Neural crest cell (in vitro differentiated cells): ENCODE data around the gene NFATC1. TPM values are rescaled to one million over a fixed set of nuclear protein-coding genes. Genes with fewer than 3 reads are reported as not detected.

Experiments
- DNase-seq: peaks from one replicate; pipeline ENCODE4 v3.0.0; 2021; ENCODE audit warnings: low read depth, mixed read lengths, low spot score
- H3K27ac Mint-ChIP-seq: one replicate; pipeline ENCODE4 v1.8.0; 2021; ENCODE audit warnings: mild to moderate bottlenecking, mixed read lengths; ENCODE audit not compliant: unreplicated experiment
- H3K27me3 Mint-ChIP-seq: 2 replicates; pipeline ENCODE4 v1.8.0; 2021; ENCODE audit warnings: low read depth, mild to moderate bottlenecking, mixed read lengths
- H3K36me3 Mint-ChIP-seq: 2 replicates; pipeline ENCODE4 v1.8.0; 2021; ENCODE audit warnings: low read depth, mild to moderate bottlenecking, mixed read lengths
- H3K4me1 Mint-ChIP-seq: 2 replicates; pipeline ENCODE4 v1.8.0; 2021; ENCODE audit warnings: mixed read lengths
- H3K4me3 Mint-ChIP-seq: one replicate; pipeline ENCODE4 v1.8.0; 2021; ENCODE audit warnings: mild to moderate bottlenecking, mixed read lengths
- H3K9me3 Mint-ChIP-seq: 2 replicates; pipeline ENCODE4 v1.8.0; 2021; ENCODE audit warnings: mixed read lengths
- total RNA-seq: library from RNA; stranded (reverse); gene quantifications from 2 replicates; pipeline ENCODE4 v1.2.1, GENCODE V29; 2021
- TF ChIP-seq, protein P1 (sequence below): fragments of 200-600 bp; sonication (generic); conservative IDR thresholded peaks from 2 replicates; pipeline ENCODE4 v1.5.0; 2021; ENCODE audit warnings: antibody characterized with exemption, mild to moderate bottlenecking

Gene NFATC1
- total RNA-seq, 1 donor from 2014 or later = 2.4 TPM

DNA sequence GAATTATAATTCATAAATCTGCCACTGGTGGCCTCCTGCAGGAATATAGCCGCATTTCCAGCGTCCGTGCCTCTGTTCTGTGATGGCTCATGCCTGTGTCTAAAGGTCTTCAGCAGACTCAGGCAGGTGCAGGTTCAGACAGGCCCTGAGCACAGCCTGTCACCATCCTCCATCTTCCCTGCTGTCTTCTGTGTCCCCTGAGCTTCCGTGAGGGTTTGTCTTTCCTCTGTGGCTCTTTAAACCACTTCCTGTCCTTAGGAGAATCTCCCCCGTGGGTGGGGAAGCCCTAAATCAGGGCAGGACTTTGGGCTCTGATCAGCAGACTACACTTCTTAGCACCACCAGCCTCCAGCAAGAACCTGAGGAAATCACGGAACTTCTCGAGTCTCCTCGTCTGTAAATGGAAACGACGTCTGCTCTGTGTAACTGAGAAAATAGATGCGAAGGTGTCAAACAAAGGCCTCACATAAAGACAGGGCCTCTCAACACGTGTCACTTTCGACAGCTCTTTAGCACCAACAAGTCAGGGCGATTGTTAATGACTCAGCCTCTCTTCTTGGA lies 24.1 kb upstream of the NFATC1 start:
- H3K27ac Mint-ChIP-seq = no peak overlapping the region
- TF ChIP-seq, protein P1, sequence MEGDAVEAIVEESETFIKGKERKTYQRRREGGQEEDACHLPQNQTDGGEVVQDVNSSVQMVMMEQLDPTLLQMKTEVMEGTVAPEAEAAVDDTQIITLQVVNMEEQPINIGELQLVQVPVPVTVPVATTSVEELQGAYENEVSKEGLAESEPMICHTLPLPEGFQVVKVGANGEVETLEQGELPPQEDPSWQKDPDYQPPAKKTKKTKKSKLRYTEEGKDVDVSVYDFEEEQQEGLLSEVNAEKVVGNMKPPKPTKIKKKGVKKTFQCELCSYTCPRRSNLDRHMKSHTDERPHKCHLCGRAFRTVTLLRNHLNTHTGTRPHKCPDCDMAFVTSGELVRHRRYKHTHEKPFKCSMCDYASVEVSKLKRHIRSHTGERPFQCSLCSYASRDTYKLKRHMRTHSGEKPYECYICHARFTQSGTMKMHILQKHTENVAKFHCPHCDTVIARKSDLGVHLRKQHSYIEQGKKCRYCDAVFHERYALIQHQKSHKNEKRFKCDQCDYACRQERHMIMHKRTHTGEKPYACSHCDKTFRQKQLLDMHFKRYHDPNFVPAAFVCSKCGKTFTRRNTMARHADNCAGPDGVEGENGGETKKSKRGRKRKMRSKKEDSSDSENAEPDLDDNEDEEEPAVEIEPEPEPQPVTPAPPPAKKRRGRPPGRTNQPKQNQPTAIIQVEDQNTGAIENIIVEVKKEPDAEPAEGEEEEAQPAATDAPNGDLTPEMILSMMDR = no peak
- H3K36me3 Mint-ChIP-seq = peaks cover 12% of the 10 kb centered on the region
- H3K27me3 Mint-ChIP-seq = no peaks in the 10 kb centered on the region
- no peak overlapping the region for H3K4me3 Mint-ChIP-seq
- DNase-seq = no peak
- peaks cover 9% of the 10 kb centered on the region for H3K4me1 Mint-ChIP-seq
- H3K9me3 Mint-ChIP-seq = no peaks in the 10 kb centered on the region

DNA sequence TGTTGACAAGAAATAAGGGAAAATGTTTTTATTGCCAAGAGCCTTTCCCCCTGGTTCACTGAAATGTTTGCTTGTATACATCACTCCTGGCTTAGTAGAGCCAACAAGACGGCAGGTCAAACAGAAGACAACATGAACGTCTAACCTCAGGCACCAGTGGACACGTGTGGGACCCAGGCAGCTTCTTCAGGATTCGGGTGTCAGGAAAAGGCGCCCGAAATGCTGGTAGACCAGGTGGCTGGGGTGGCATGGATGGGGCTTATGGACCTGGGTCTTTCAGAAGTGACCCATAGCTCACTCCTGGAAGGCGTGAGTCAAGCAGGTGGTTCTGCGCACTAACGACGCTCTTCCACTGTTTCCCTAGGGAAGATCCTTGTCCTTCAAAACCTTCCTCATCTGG lies 23.3 kb upstream of the NFATC1 start:
- peaks cover 9% of the 10 kb centered on the region for H3K4me1 Mint-ChIP-seq
- no peak for DNase-seq

DNA sequence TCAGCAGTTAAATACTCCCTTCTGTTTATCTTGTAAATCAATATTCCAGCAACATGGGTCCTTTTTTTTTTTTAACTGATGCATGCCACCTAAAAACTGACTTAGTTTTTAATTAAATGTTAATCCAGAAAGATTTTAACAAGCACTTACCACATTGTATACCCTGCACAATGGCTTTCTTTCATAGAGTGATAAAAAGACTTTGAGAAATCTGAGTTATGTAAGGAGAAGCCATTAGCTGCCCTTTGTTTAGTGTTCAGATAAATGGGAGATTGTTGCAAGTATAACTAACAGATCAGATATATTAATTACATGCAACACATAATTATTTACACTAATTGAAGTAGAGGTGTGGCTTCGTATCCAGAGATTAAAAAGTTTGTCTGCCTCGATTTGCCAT lies 22.7 kb upstream of the NFATC1 start:
- Mint-ChIP-seq H3K27ac (no peak overlapping the region), H3K36me3 (peaks cover 9% of the 10 kb centered on the region), H3K4me3 (no peak overlapping the region), H3K9me3 (no peaks in the 10 kb centered on the region), H3K4me1 (peaks cover 9% of the 10 kb centered on the region), H3K27me3 (no peaks in the 10 kb centered on the region)
- TF ChIP-seq, protein P1 = no peak
- no peak for DNase-seq

More for the DNA sequence above, 23.3 kb upstream of the NFATC1 start:
- Mint-ChIP-seq H3K27ac (no peak overlapping the region), H3K4me3 (no peak overlapping the region), H3K36me3 (peaks cover 12% of the 10 kb centered on the region), H3K9me3 (no peaks in the 10 kb centered on the region), H3K27me3 (no peaks in the 10 kb centered on the region)
- TF ChIP-seq, protein P1 = no peak

DNA sequence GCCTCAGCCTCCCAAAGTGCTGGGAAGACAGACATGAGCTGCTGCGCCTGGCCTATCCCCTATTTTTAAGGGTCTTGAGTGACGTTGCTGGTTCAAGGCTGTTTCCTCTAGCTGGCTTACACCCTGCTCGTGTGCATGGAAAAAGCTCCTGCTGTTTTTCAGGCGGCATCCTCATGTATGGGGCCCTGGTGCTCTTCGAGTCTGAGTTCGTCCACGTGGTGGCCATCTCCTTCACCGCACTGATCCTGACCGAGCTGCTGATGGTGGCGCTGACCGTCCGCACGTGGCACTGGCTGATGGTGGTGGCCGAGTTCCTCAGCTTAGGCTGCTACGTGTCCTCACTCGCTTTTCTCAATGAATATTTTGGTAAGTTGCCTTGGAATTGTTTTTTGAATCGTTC lies 22.0 kb upstream of the NFATC1 start:
- peaks cover 11% of the 10 kb centered on the region for H3K4me1 Mint-ChIP-seq
- H3K36me3 Mint-ChIP-seq = peaks cover 7% of the 10 kb centered on the region
- TF ChIP-seq, protein P1 = no peak
- H3K9me3 Mint-ChIP-seq = no peaks in the 10 kb centered on the region
- no peaks in the 10 kb centered on the region for H3K27me3 Mint-ChIP-seq
- no peak overlapping the region for H3K27ac Mint-ChIP-seq
- DNase-seq = no peak
- H3K4me3 Mint-ChIP-seq = no peak overlapping the region

DNA sequence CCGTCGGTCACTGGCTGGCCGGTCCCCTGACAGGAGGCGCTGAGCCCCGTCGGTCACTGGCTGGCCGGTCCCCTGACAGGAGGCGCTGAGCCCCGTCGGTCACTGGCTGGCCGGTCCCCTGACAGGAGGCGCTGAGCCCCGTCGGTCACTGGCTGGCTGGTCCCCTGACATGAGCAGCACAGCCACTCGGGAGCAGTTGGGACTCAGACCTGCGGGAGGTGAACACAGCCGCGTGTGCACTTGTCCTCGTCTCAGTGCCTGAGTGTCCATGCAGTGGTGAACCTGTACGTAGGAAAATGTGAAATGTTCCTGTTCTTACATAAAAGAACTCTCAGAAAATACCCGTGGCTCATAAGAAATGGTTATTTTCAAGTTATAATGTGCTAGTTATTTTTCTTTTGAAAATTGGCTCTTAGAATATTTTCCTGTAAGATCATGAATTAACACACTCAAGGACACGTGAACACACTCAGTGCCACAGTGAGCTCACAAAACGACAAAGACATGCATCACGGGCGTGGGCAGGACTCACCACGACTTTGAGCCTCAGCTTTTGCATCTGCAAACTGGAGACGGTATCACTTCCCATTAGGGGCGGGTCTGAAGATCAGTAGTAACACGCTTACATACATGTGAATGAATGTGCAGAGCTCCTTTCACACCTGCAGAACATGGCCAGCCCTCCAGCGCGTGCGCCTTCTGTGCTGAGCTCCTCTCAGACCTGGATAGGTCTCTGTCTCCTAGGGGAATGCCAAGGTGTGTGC lies 21.1 kb upstream of the NFATC1 start:
- no peaks in the 10 kb centered on the region for H3K27me3 Mint-ChIP-seq
- peaks cover 7% of the 10 kb centered on the region for H3K36me3 Mint-ChIP-seq
- no peak for DNase-seq
- TF ChIP-seq, protein P1 = no peak
- H3K4me3 Mint-ChIP-seq = no peak overlapping the region
- no peaks in the 10 kb centered on the region for H3K9me3 Mint-ChIP-seq
- peaks cover 16% of the 10 kb centered on the region for H3K4me1 Mint-ChIP-seq
- H3K27ac Mint-ChIP-seq = no peak overlapping the region
